Fibroblast of skin of scalp (primary cell): ENCODE results near the gene SPINK6. TPM values are rescaled to one million over a fixed set of nuclear protein-coding genes. Genes with fewer than 3 reads are reported as not detected.

Experiments
- DNase-seq: peaks from one replicate; pipeline ENCODE4 v3.0.0-alpha.2; 2013
- polyA plus RNA-seq, 2 experiments: library from polyadenylated mRNA; unstranded; fragments of 120-200 nt; gene quantifications; one replicate each; pipeline ENCODE4 v1.2.1, GENCODE V29; 2013; ENCODE audit not compliant: insufficient read length in 2 of 2

Gene SPINK6
- not detected for polyA plus RNA-seq (2013, experiment 1 of 2; ENCODE audit: insufficient read length)
- not detected for polyA plus RNA-seq (2013, experiment 2 of 2; ENCODE audit: insufficient read length)

- DNase-seq: no peak
These were observed at the start of gene SPINK6 for GRCh38 chr5:148202531-148203203. Gene SPINK6 (plus strand): TSS chr5:148203042. CDS start chr5:148203097, 55 bp downstream.

GRCh38 chr5:148156609-148157008, 46.2 kb upstream of the SPINK6 start:
- DNase-seq: no peak

- no peak for DNase-seq
These were observed 40.8 kb upstream of the SPINK6 start for GRCh38 chr5:148162038-148162437.

GRCh38 chr5:148163345-148163744, 39.5 kb upstream of the SPINK6 start:
- DNase-seq: no peak

GRCh38 chr5:148166550-148167283, 36.1 kb upstream of the SPINK6 start:
- DNase-seq: no peak

- DNase-seq: no peak
These were observed 34.6 kb upstream of the SPINK6 start, which contains the start of gene SPINK14 for GRCh38 chr5:148168246-148168645. Gene SPINK14 (plus strand): TSS chr5:148168546. CDS start chr5:148169733, 1,187 bp downstream.

- no peak for DNase-seq
These were observed 30.5 kb upstream of the SPINK6 start for GRCh38 chr5:148172377-148172776.

GRCh38 chr5:148176480-148176879, 26.4 kb upstream of the SPINK6 start:
- DNase-seq: no peak

- no peak for DNase-seq
These were observed 25.6 kb upstream of the SPINK6 start for GRCh38 chr5:148177207-148177606.

GRCh38 chr5:148179234-148179824, 23.5 kb upstream of the SPINK6 start:
- DNase-seq: peak; percentile 52

GRCh38 chr5:148186248-148187003, 16.4 kb upstream of the SPINK6 start:
- DNase-seq: no peak

GRCh38 chr5:148191010-148191409, 11.8 kb upstream of the SPINK6 start:
- DNase-seq: no peak

- no peak for DNase-seq
These were observed 9.6 kb upstream of the SPINK6 start for GRCh38 chr5:148193202-148193601.

GRCh38 chr5:148201151-148201550, 1.7 kb upstream of the SPINK6 start:
- DNase-seq: no peak

- DNase-seq: no peak
These were observed 2.4 kb downstream of the SPINK6 start for GRCh38 chr5:148205044-148205806.

GRCh38 chr5:148205865-148206264, 3.0 kb downstream of the SPINK6 start:
- no peak for DNase-seq

- no peak for DNase-seq
These were observed 3.8 kb downstream of the SPINK6 start for GRCh38 chr5:148206620-148207019.

- no peak for DNase-seq
These were observed 5.4 kb downstream of the SPINK6 start for GRCh38 chr5:148208226-148208625.

- DNase-seq: no peak
These were observed 6.4 kb downstream of the SPINK6 start for GRCh38 chr5:148209151-148209770.

GRCh38 chr5:148214665-148215185, 11.9 kb downstream of the SPINK6 start:
- no peak for DNase-seq

- DNase-seq: no peak
These were observed 18.7 kb downstream of the SPINK6 start for GRCh38 chr5:148221508-148221907.
